SKM-1 treated with dmso at 0.1 percent for 144 hours (cell line): ENCODE data around the gene ZNF444.
"Not testable (repeated sequence)": the region's sequence is repeated elsewhere in the genome, so short reads cannot be mapped to it uniquely, and the experiment has no call there.

ENCODE experiments used
- DNase-seq: peaks from one replicate; lab custom pipeline; 2025; ENCODE audit not compliant: unreplicated experiment; lab: John Stamatoyannopoulos, UW

Gene ZNF444

GRCh38 chr19:56144831-56145230 is 3.7 kb downstream of the ZNF444 start:
- no peak for DNase-seq

- DNase-seq: no peak
These were observed 4.6 kb downstream of the ZNF444 start for GRCh38 chr19:56145698-56146097.

GRCh38 chr19:56146904-56147303 is 5.8 kb downstream of the ZNF444 start:
- DNase-seq: no peak

- no peak for DNase-seq
These were observed 6.2 kb downstream of the ZNF444 start for GRCh38 chr19:56147307-56147706.

- no peak for DNase-seq
These were observed 7.0 kb downstream of the ZNF444 start for GRCh38 chr19:56148096-56148495.

- DNase-seq: not testable (repeated sequence)
These were observed 8.0 kb downstream of the ZNF444 start for GRCh38 chr19:56148955-56149655.

- no peak for DNase-seq
These were observed 8.6 kb downstream of the ZNF444 start for GRCh38 chr19:56149656-56150038.

- no peak for DNase-seq
These were observed 9.3 kb downstream of the ZNF444 start for GRCh38 chr19:56150358-56150757.

GRCh38 chr19:56152644-56153043 is 11.6 kb downstream of the ZNF444 start:
- no peak for DNase-seq

- no peak for DNase-seq
These were observed 12.4 kb downstream of the ZNF444 start for GRCh38 chr19:56153507-56153906.

GRCh38 chr19:56155124-56155687 is 14.1 kb downstream of the ZNF444 start:
- DNase-seq: no peak

- no peak for DNase-seq
These were observed 15.7 kb downstream of the ZNF444 start for GRCh38 chr19:56156768-56157167.

- no peak for DNase-seq
These were observed 17.2 kb downstream of the ZNF444 start for GRCh38 chr19:56158170-56158757.

GRCh38 chr19:56159009-56159559 is 18.0 kb downstream of the ZNF444 start:
- no peak for DNase-seq

- no peak for DNase-seq
These were observed 18.7 kb downstream of the ZNF444 start for GRCh38 chr19:56159622-56160271.

GRCh38 chr19:56161534-56161933 is 20.4 kb downstream of the ZNF444 start:
- DNase-seq: no peak

- DNase-seq: no peak
These were observed 21.2 kb downstream of the ZNF444 start for GRCh38 chr19:56162258-56162657.

GRCh38 chr19:56163097-56163496 is 22.0 kb downstream of the ZNF444 start:
- DNase-seq: no peak

GRCh38 chr19:56167064-56167578 is 26.0 kb downstream of the ZNF444 start:
- no peak for DNase-seq

GRCh38 chr19:56170261-56170660 is 29.2 kb downstream of the ZNF444 start:
- no peak for DNase-seq

GRCh38 chr19:56174086-56174485 is 33.0 kb downstream of the ZNF444 start:
- no peak for DNase-seq

- DNase-seq: no peak
These were observed 33.5 kb downstream of the ZNF444 start for GRCh38 chr19:56174550-56174949.
